CD4-positive, alpha-beta T cell treated with Interleukin-17A for 1 hour (primary cell): Measurements from ENCODE around the gene TMEM59.

Source experiments
- DNase-seq: peaks from one replicate; pipeline ENCODE4 v3.0.0-alpha.2; 2020

TMEM59 gene

DNA sequence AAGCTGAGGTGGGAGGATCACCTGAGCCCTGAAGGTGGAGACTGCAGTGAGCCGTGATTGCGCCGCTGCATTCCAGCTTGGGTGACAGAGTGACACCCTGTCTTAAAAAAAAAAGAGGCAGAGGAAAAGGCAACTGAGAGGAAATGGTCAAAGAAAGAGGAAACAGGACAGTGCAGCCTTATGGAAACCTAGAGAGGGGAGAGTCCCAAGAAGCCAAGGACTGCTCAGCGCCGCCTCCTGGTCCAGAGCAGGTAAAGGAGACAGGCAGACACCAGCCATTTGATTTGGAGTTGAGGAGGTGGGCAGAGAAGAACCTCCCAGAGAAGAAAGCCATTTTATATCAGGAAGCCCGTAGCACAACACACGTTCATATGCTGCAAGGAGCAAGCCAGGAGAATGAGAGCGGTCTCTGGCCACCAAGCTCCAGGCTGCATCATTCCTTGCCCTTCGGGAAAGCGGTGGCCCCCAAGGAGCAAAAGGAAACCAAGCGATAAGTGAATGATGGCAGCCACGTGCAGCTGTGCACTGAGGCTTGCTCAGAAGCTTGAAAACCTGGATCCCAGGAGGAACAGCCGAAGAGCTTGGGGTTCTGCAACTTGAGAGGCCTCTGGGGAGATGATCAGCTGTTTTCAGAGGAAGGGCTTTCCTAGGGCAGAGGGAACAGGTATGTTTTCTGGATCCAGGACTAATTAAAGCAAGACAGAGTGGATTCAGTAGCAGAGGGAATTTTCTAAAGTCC lies 73.1 kb downstream of the TMEM59 start:
- no peak for DNase-seq
